ENCODE data around the gene CASS4.

CASS4 gene

DNA sequence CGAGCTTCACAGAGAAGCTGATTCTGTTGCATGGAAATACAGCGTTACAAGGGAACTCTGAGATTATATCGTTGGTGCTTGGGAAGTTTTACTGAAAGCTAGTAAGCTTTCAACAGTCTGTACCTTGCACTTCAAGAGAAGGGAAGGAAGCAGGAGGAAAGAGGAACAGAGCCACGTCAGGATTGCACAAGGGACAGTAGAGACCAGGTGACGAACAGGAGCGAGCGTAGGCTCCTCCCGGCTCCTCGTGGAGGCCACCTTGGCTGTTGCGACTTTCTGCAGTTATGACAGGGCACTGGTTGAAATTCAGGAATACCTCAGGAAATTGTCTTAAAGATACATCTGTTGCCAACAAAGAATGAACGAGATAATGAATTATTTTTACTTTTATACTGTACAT lies 75.2 kb downstream of the CASS4 start:
- TF ChIP-seq, protein P1, sequence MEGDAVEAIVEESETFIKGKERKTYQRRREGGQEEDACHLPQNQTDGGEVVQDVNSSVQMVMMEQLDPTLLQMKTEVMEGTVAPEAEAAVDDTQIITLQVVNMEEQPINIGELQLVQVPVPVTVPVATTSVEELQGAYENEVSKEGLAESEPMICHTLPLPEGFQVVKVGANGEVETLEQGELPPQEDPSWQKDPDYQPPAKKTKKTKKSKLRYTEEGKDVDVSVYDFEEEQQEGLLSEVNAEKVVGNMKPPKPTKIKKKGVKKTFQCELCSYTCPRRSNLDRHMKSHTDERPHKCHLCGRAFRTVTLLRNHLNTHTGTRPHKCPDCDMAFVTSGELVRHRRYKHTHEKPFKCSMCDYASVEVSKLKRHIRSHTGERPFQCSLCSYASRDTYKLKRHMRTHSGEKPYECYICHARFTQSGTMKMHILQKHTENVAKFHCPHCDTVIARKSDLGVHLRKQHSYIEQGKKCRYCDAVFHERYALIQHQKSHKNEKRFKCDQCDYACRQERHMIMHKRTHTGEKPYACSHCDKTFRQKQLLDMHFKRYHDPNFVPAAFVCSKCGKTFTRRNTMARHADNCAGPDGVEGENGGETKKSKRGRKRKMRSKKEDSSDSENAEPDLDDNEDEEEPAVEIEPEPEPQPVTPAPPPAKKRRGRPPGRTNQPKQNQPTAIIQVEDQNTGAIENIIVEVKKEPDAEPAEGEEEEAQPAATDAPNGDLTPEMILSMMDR (IDR thresholded peaks at IDR 0.05; ENCODE audit: low read depth, low read length): no peak

DNA sequence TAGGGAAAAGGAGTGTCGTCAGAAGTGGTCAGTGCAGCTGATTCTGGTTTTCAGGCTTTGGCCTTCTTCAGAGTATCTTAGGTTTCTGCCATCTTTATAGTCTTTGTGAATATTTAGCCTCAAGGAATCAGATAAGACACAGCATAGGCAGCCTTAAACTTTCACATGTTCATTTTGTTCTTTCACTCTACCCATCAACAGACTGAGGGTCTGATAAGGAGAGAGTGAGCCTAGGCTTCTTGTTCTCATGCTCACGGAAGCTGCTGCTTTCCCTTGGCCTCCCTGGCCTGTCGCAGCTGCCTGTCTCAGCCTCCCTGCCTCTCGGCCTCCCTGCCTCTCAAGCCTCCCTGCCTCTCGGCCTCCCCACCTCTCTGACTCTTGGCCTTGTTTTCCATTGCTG lies 76.5 kb downstream of the CASS4 start:
- DNase-seq (ENCODE audit: low read depth in 2 of 2): no peak
- TF ChIP-seq, protein P1 (IDR thresholded peaks at IDR 0.05; ENCODE audit: low read depth, low read length): no peak
- no peak overlapping the region for H3K4me3 ChIP-seq (replicated peaks in 1 of 2; ENCODE audit: low read depth in 2 of 2, low read length in 2 of 2)

More for the DNA sequence above, 75.2 kb downstream of the CASS4 start:
- H3K4me3 ChIP-seq (replicated peaks in 1 of 2; ENCODE audit: low read depth in 2 of 2, low read length in 2 of 2): no peak overlapping the region
- DNase-seq (ENCODE audit: low read depth in 2 of 2): no peak

DNA sequence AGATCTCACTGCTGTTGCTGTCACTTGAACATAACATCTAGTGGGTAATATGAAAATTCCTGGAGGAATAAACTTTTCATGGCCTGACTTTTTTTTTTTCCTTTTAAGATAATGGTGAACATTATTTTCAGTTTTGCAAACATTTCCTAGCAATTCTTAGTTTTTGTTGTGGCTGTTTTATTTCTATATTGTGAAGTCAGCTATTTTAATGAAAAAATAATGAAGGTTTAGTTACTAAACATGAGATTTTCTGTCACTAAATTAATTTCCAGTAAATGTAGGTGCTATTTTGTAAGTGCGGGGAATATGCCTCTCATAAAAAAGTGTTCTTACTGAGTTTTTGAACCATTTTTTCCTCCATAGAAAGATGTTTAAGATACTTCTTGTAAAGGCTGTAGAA lies 89.1 kb downstream of the CASS4 start:
- TF ChIP-seq, protein P1 (IDR thresholded peaks at IDR 0.05; ENCODE audit: low read depth, low read length): no peak
- H3K4me3 ChIP-seq (replicated peaks in 1 of 2; ENCODE audit: low read depth in 2 of 2, low read length in 2 of 2): no peak overlapping the region
- DNase-seq (ENCODE audit: low read depth in 2 of 2): no peak

DNA sequence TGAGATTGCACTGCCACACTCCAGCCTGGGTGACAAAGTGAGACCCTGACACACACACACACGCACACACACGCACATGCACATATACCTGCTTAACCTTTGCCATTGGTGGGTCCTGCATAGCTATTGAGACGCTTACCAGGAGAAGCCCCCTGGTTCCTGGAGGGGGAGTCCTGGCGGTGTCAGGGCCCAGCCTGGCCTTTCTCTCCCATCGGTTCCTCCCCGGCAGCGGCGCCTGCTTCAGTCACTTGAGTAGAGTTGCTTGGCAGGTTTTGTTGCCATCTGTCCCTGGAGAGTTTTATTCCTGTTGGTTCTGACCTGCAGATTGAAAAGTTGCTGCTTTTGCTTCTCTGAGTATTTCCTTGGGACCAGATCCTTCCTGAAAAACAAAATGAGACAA lies 91.9 kb downstream of the CASS4 start:
- TF ChIP-seq, protein P1 (IDR thresholded peaks at IDR 0.05; ENCODE audit: low read depth, low read length): no peak
- no peak overlapping the region for H3K4me3 ChIP-seq (replicated peaks in 1 of 2; ENCODE audit: low read depth in 2 of 2, low read length in 2 of 2)
- no peak for DNase-seq (ENCODE audit: low read depth in 2 of 2)

DNA sequence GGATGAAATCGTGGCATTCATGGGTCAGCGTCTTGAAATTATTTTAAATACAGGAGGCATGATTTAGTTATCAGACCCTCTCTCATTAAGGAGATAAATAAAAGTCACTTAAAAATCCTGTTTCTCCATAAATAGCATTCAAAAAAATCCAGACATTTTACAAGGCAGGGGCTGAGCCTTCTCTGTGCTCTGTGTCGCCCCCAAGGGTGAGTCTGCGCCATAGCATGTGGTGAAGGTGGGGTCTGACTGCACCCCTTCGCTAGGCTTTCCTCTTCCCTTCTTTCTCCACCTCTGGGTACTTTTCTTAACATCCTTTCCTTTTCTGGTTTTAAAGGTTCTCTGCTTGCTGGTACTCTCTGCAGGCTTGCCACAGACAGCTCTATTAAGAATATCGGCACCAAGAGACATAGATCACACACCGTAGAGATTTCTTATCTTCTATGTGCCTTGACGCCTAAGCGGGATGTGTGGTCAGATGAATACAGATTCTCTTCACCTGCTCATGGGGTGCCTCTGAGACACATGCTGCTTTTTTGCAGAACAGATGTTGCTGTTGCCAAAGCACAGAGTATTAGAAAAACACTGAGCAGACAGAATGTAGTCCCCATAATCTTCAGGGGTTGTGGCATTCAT lies 92.4 kb downstream of the CASS4 start:
- TF ChIP-seq, protein P1 (IDR thresholded peaks at IDR 0.05; ENCODE audit: low read depth, low read length): peak; percentile 58
- no peak overlapping the region for H3K4me3 ChIP-seq (replicated peaks in 1 of 2; ENCODE audit: low read depth in 2 of 2, low read length in 2 of 2)
- no peak for DNase-seq (ENCODE audit: low read depth in 2 of 2)

DNA sequence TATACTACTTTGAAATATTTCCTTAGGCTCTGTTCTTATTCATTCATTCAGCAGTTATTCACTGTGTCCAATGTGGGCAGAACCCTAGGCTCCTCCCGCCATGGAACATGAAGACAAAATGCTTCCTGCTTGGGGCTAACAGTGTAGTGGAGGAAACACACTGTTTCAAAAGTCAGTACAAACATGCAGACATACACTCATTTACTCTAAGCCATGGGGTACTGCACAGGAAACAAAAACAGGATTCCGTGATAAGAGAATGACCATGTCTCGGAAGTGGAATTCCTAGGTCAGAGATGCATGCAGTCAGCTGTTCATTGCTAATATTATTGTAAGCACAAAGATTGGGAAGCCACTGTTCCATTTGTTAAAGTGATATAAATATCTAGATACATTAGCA lies 94.0 kb downstream of the CASS4 start:
- TF ChIP-seq, protein P1 (IDR thresholded peaks at IDR 0.05; ENCODE audit: low read depth, low read length): no peak
- DNase-seq (ENCODE audit: low read depth in 2 of 2): peak; percentile 9 to 51

More for the DNA sequence above, 94.0 kb downstream of the CASS4 start:
- H3K4me3 ChIP-seq (replicated peaks in 1 of 2; ENCODE audit: low read depth in 2 of 2, low read length in 2 of 2): no peak overlapping the region
